ENCODE data around the gene PNRC2.
"Not testable (repeated sequence)": the region's sequence is repeated elsewhere in the genome, so short reads cannot be mapped to it uniquely, and the experiment has no call there.

Gene PNRC2

GRCh38 chr1:24009406-24009805 is 49.8 kb downstream of the PNRC2 start:
- DNase-seq (ENCODE audit: low spot score): no peak
- TF ChIP-seq, protein P1, sequence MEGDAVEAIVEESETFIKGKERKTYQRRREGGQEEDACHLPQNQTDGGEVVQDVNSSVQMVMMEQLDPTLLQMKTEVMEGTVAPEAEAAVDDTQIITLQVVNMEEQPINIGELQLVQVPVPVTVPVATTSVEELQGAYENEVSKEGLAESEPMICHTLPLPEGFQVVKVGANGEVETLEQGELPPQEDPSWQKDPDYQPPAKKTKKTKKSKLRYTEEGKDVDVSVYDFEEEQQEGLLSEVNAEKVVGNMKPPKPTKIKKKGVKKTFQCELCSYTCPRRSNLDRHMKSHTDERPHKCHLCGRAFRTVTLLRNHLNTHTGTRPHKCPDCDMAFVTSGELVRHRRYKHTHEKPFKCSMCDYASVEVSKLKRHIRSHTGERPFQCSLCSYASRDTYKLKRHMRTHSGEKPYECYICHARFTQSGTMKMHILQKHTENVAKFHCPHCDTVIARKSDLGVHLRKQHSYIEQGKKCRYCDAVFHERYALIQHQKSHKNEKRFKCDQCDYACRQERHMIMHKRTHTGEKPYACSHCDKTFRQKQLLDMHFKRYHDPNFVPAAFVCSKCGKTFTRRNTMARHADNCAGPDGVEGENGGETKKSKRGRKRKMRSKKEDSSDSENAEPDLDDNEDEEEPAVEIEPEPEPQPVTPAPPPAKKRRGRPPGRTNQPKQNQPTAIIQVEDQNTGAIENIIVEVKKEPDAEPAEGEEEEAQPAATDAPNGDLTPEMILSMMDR (IDR thresholded peaks at IDR 0.05; ENCODE audit: extremely low read depth, missing control alignments): no peak

GRCh38 chr1:24010650-24011049 is 51.0 kb downstream of the PNRC2 start:
- TF ChIP-seq, protein P1 (IDR thresholded peaks at IDR 0.05; ENCODE audit: extremely low read depth, missing control alignments): no peak
- no peak for DNase-seq (ENCODE audit: low spot score)

GRCh38 chr1:24012878-24013277 is 53.2 kb downstream of the PNRC2 start:
- not testable (repeated sequence) for DNase-seq (ENCODE audit: low spot score)

Data from GM20000 (cell line).